ENCODE measurements around the gene TIAM1. TPM values are rescaled to one million over a fixed set of nuclear protein-coding genes. Genes with fewer than 3 reads are reported as not detected.

The TIAM1 gene
- total and polyA plus RNA-seq, 2 of the 8 experiments (the other 6 are each of a cell fraction or from before 2014, with no cell fraction given): 10.1 to 30.7 TPM

DNA sequence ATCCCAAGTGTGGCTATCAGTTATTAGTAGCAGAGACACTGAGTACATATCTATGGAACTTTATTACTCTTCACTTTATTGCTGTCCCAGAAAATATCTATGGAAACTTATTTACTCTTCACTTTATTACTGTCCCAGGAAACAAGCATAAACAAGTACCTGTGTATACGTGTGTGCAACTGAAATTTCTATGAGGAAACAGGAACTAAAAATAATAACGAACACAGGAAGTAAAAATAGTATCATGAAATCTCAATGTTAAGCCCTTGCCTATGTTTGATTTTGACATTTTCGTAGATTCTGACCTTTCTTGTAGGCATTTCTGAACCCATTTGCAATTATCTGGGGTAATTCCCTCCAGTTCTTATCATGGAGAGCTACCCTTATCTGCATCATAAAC, 240.9 kb downstream of the TIAM1 start (continued):
- TF ChIP-seq, protein P1, sequence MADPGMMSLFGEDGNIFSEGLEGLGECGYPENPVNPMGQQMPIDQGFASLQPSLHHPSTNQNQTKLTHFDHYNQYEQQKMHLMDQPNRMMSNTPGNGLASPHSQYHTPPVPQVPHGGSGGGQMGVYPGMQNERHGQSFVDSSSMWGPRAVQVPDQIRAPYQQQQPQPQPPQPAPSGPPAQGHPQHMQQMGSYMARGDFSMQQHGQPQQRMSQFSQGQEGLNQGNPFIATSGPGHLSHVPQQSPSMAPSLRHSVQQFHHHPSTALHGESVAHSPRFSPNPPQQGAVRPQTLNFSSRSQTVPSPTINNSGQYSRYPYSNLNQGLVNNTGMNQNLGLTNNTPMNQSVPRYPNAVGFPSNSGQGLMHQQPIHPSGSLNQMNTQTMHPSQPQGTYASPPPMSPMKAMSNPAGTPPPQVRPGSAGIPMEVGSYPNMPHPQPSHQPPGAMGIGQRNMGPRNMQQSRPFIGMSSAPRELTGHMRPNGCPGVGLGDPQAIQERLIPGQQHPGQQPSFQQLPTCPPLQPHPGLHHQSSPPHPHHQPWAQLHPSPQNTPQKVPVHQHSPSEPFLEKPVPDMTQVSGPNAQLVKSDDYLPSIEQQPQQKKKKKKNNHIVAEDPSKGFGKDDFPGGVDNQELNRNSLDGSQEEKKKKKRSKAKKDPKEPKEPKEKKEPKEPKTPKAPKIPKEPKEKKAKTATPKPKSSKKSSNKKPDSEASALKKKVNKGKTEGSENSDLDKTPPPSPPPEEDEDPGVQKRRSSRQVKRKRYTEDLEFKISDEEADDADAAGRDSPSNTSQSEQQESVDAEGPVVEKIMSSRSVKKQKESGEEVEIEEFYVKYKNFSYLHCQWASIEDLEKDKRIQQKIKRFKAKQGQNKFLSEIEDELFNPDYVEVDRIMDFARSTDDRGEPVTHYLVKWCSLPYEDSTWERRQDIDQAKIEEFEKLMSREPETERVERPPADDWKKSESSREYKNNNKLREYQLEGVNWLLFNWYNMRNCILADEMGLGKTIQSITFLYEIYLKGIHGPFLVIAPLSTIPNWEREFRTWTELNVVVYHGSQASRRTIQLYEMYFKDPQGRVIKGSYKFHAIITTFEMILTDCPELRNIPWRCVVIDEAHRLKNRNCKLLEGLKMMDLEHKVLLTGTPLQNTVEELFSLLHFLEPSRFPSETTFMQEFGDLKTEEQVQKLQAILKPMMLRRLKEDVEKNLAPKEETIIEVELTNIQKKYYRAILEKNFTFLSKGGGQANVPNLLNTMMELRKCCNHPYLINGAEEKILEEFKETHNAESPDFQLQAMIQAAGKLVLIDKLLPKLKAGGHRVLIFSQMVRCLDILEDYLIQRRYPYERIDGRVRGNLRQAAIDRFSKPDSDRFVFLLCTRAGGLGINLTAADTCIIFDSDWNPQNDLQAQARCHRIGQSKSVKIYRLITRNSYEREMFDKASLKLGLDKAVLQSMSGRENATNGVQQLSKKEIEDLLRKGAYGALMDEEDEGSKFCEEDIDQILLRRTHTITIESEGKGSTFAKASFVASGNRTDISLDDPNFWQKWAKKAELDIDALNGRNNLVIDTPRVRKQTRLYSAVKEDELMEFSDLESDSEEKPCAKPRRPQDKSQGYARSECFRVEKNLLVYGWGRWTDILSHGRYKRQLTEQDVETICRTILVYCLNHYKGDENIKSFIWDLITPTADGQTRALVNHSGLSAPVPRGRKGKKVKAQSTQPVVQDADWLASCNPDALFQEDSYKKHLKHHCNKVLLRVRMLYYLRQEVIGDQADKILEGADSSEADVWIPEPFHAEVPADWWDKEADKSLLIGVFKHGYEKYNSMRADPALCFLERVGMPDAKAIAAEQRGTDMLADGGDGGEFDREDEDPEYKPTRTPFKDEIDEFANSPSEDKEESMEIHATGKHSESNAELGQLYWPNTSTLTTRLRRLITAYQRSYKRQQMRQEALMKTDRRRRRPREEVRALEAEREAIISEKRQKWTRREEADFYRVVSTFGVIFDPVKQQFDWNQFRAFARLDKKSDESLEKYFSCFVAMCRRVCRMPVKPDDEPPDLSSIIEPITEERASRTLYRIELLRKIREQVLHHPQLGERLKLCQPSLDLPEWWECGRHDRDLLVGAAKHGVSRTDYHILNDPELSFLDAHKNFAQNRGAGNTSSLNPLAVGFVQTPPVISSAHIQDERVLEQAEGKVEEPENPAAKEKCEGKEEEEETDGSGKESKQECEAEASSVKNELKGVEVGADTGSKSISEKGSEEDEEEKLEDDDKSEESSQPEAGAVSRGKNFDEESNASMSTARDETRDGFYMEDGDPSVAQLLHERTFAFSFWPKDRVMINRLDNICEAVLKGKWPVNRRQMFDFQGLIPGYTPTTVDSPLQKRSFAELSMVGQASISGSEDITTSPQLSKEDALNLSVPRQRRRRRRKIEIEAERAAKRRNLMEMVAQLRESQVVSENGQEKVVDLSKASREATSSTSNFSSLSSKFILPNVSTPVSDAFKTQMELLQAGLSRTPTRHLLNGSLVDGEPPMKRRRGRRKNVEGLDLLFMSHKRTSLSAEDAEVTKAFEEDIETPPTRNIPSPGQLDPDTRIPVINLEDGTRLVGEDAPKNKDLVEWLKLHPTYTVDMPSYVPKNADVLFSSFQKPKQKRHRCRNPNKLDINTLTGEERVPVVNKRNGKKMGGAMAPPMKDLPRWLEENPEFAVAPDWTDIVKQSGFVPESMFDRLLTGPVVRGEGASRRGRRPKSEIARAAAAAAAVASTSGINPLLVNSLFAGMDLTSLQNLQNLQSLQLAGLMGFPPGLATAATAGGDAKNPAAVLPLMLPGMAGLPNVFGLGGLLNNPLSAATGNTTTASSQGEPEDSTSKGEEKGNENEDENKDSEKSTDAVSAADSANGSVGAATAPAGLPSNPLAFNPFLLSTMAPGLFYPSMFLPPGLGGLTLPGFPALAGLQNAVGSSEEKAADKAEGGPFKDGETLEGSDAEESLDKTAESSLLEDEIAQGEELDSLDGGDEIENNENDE (IDR thresholded peaks at IDR 0.05; ENCODE audit: insufficient replicate concordance, low read length): no peak
- TF ChIP-seq POU5F1 (IDR thresholded peaks at IDR 0.05; ENCODE audit: low read depth, low read length) (no peak), SIX5 (IDR thresholded peaks at IDR 0.05; ENCODE audit: low read depth, low read length) (no peak)
- TF ChIP-seq, protein P2, sequence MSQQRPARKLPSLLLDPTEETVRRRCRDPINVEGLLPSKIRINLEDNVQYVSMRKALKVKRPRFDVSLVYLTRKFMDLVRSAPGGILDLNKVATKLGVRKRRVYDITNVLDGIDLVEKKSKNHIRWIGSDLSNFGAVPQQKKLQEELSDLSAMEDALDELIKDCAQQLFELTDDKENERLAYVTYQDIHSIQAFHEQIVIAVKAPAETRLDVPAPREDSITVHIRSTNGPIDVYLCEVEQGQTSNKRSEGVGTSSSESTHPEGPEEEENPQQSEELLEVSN (IDR thresholded peaks at IDR 0.05): no peak
